HEK293 (cell line): ENCODE measurements around the gene PMM1.
A peak's percentile ranks its signal among the peaks of the same experiment; 100 is the strongest.

ENCODE experiments used
- CTCF ChIA-PET: fragments of 350-600 bp; formaldehyde crosslinking; extraction: SDS; loops from one replicate; lab custom pipeline; 2021; ENCODE audit warnings: antibody characterized with exemption; lab: Yijun Ruan, JAX
- POLR2A ChIA-PET: fragments of 300-600 bp; formaldehyde crosslinking; extraction: SDS; loops from one replicate; lab custom pipeline; 2020; ENCODE audit warnings: antibody characterized with exemption, inconsistent platforms; lab: Yijun Ruan, JAX
- H3K27ac ChIP-seq: fragments of 200-500 bp; sonication (Bioruptor generic); 2 replicates; pipeline ENCODE4 v1.5.1; 2014; ENCODE audit warnings: low read depth, low read length, control low read depth, inconsistent platforms; ENCODE audit errors: extremely low read depth
- H3K36me3 ChIP-seq, 2 experiments: fragments of 200-500 bp in 1 of 2; sonication (Bioruptor generic) in 1 of 2; 1 replicate in 1 of 2; 2 replicates in 1 of 2; pipeline ENCODE4 v1.5.1; 2014 to 2017; ENCODE audit warnings: inconsistent platforms in 2 of 2, low read length in 2 of 2; ENCODE audit not compliant: control insufficient read depth in 2 of 2, insufficient read depth in 1 of 2
- H3K4me1 ChIP-seq: fragments of 200-500 bp; sonication (Bioruptor generic); 2 replicates; pipeline ENCODE4 v1.5.1; 2014; ENCODE audit warnings: mild to moderate bottlenecking, low read length, inconsistent platforms; ENCODE audit not compliant: control insufficient read depth, insufficient read depth
- H3K4me3 ChIP-seq: 2 replicates; pipeline ENCODE4 v1.5.1; 2011; ENCODE audit warnings: low read depth, mild to moderate bottlenecking, control low read depth, low read length, moderate library complexity
- H3K9me3 ChIP-seq: fragments of 200-500 bp; sonication (Bioruptor generic); 2 replicates; pipeline ENCODE4 v1.5.1; 2014; ENCODE audit warnings: low read depth, low read length, inconsistent platforms; ENCODE audit not compliant: control insufficient read depth, insufficient read depth
- CTCF ChIP-seq: fragments of 450-650 bp; formaldehyde crosslinking; IDR thresholded peaks from 2 replicates; pipeline ENCODE4 v1.5.1; 2016; ENCODE audit warnings: missing biosample characterization, missing genetic modification characterization
- EGR2 ChIP-seq: fragments of 450-650 bp; formaldehyde crosslinking; IDR thresholded peaks from 2 replicates; pipeline ENCODE4 v1.5.1; 2016; ENCODE audit warnings: low read depth, missing biosample characterization, missing genetic modification characterization
- GLIS2 ChIP-seq: fragments of 450-650 bp; formaldehyde crosslinking; IDR thresholded peaks from 2 replicates; pipeline ENCODE4 v1.5.1; 2016; ENCODE audit warnings: missing biosample characterization, missing genetic modification characterization
- PRDM6 ChIP-seq: fragments of 450-650 bp; formaldehyde crosslinking; IDR thresholded peaks from 2 replicates; pipeline ENCODE4 v1.5.1; 2017; ENCODE audit warnings: missing biosample characterization, missing genetic modification characterization
- ZBTB11 ChIP-seq: fragments of 450-650 bp; formaldehyde crosslinking; conservative IDR thresholded peaks from 2 replicates; pipeline ENCODE4 v1.5.1; 2016; ENCODE audit warnings: low read depth, missing biosample characterization, missing genetic modification characterization
- ZBTB20 ChIP-seq: fragments of 450-650 bp; formaldehyde crosslinking; IDR thresholded peaks from 2 replicates; pipeline ENCODE4 v1.5.1; 2016; ENCODE audit warnings: missing biosample characterization, missing genetic modification characterization
- ZFHX2 ChIP-seq: fragments of 450-650 bp; formaldehyde crosslinking; conservative IDR thresholded peaks from 2 replicates; pipeline ENCODE4 v1.5.1; 2016; ENCODE audit warnings: missing biosample characterization, missing genetic modification characterization
- ZNF2 ChIP-seq: fragments of 450-650 bp; formaldehyde crosslinking; IDR thresholded peaks from 2 replicates; pipeline ENCODE4 v1.5.1; 2016; ENCODE audit warnings: missing biosample characterization, missing genetic modification characterization
- ZNF292 ChIP-seq: fragments of 450-650 bp; formaldehyde crosslinking; IDR thresholded peaks from 2 replicates; pipeline ENCODE4 v1.5.1; 2016; ENCODE audit warnings: low read depth, missing biosample characterization, missing genetic modification characterization, borderline replicate concordance
- ZNF404 ChIP-seq: fragments of 450-650 bp; formaldehyde crosslinking; IDR thresholded peaks from 2 replicates; pipeline ENCODE4 v1.5.1; 2017; ENCODE audit warnings: missing biosample characterization, missing genetic modification characterization
- ZNF426 ChIP-seq: fragments of 450-650 bp; formaldehyde crosslinking; IDR thresholded peaks from 2 replicates; pipeline ENCODE4 v1.5.1; 2017; ENCODE audit warnings: missing biosample characterization, missing genetic modification characterization, mild to moderate bottlenecking, inconsistent platforms, moderate library complexity
- ZNF600 ChIP-seq: fragments of 450-650 bp; formaldehyde crosslinking; IDR thresholded peaks from 2 replicates; pipeline ENCODE4 v1.5.1; 2016; ENCODE audit warnings: missing biosample characterization, missing genetic modification characterization
- ZNF654 ChIP-seq: fragments of 450-650 bp; formaldehyde crosslinking; IDR thresholded peaks from 2 replicates; pipeline ENCODE4 v1.5.1; 2016; ENCODE audit warnings: low read depth, missing biosample characterization, missing genetic modification characterization
- ZNF701 ChIP-seq: fragments of 450-650 bp; formaldehyde crosslinking; IDR thresholded peaks from 2 replicates; pipeline ENCODE4 v1.5.1; 2016; ENCODE audit warnings: missing biosample characterization, missing genetic modification characterization
- ZNF707 ChIP-seq: fragments of 450-650 bp; formaldehyde crosslinking; IDR thresholded peaks from 2 replicates; pipeline ENCODE4 v1.5.1; 2016; ENCODE audit warnings: missing biosample characterization, missing genetic modification characterization
- ZSCAN23 ChIP-seq: fragments of 450-650 bp; formaldehyde crosslinking; IDR thresholded peaks from 2 replicates; pipeline ENCODE4 v1.5.1; 2016; ENCODE audit warnings: missing biosample characterization, missing genetic modification characterization
- ZXDB ChIP-seq: fragments of 450-650 bp; formaldehyde crosslinking; IDR thresholded peaks from 2 replicates; pipeline ENCODE4 v1.5.1; 2016; ENCODE audit warnings: missing biosample characterization, missing genetic modification characterization
- TF ChIP-seq, protein P1 (sequence below): fragments of 450-650 bp; formaldehyde crosslinking; IDR thresholded peaks from 2 replicates; pipeline ENCODE4 v1.5.1; 2016; ENCODE audit warnings: missing biosample characterization, missing genetic modification characterization, borderline replicate concordance
- TF ChIP-seq, protein P2 (sequence below): fragments of 450-650 bp; formaldehyde crosslinking; IDR thresholded peaks from 2 replicates; pipeline ENCODE4 v1.5.1; 2016; ENCODE audit warnings: missing biosample characterization, missing genetic modification characterization, low read depth

The PMM1 gene

GRCh38 chr22:41532908-41533825, 56.5 kb downstream of the PMM1 start:
- no peaks in the 10 kb centered on the region for H3K4me1 ChIP-seq
- TF ChIP-seq GLIS2 (tag by site-specific recombination), result 0 out of 2 replicates have a peak, but pooled peaks have one; percentile 22
- no peak for TF ChIP-seq PRDM6 (tag by site-specific recombination)
- TF ChIP-seq ZNF654 (tag by site-specific recombination), result peak; percentile 44
- TF ChIP-seq, protein P1, sequence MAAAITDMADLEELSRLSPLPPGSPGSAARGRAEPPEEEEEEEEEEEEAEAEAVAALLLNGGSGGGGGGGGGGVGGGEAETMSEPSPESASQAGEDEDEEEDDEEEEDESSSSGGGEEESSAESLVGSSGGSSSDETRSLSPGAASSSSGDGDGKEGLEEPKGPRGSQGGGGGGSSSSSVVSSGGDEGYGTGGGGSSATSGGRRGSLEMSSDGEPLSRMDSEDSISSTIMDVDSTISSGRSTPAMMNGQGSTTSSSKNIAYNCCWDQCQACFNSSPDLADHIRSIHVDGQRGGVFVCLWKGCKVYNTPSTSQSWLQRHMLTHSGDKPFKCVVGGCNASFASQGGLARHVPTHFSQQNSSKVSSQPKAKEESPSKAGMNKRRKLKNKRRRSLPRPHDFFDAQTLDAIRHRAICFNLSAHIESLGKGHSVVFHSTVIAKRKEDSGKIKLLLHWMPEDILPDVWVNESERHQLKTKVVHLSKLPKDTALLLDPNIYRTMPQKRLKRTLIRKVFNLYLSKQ (tag by site-specific recombination), result no peak
- TF ChIP-seq CTCF (tag by site-specific recombination), result peak; percentile 72
- ChIA-PET POLR2A (interaction anchor here (0.5 to 1.2 kb wide), 3 partner anchors 57 to 152 kb away, joined by 3 read pairs; partner anchors contain the start of gene PMM1), CTCF (interaction anchor here (0.5 to 1.2 kb wide), 23 partner anchors 8 to 634 kb away, joined by 3 to 12 read pairs (median 4); partner anchors contain the start of genes ACO2, PHF5A, PMM1 and POLR3H)
- H3K27ac ChIP-seq, result no peak overlapping the region
- H3K36me3 ChIP-seq, result peaks cover 8 to 75% of the 10 kb centered on the region in 2 experiments; a peak in 2 of 3 replicates
- no peaks in the 10 kb centered on the region for H3K9me3 ChIP-seq
- H3K4me3 ChIP-seq, result no peak overlapping the region

- CTCF ChIA-PET, result interaction anchor here (0.6 to 1.2 kb wide), 6 partner anchors 9 to 134 kb away, joined by 3 to 10 read pairs (median 4); no protein-coding TSS in a partner anchor
- Histone ChIP-seq H3K9me3 (no peaks in the 10 kb centered on the region), H3K36me3 (peaks cover 8 to 81% of the 10 kb centered on the region in 2 experiments; a peak in 2 of 3 replicates), H3K27ac (no peak overlapping the region), H3K4me3 (no peak overlapping the region), H3K4me1 (no peaks in the 10 kb centered on the region)
- POLR2A ChIA-PET, result no interaction called here
- TF ChIP-seq ZNF701 (tag by site-specific recombination), result no peak
- peak; percentile 28 for TF ChIP-seq ZFHX2 (tag by site-specific recombination)
- no peak for TF ChIP-seq ZXDB
- no peak for TF ChIP-seq ZBTB11 (tag by site-specific recombination)
- no peak for TF ChIP-seq ZBTB20 (tag by site-specific recombination)
- TF ChIP-seq ZNF2 (tag by site-specific recombination), result no peak
- TF ChIP-seq EGR2 (tag by site-specific recombination), result 0 out of 2 replicates have a peak, but pooled peaks have one; percentile 29
- TF ChIP-seq, protein P2, sequence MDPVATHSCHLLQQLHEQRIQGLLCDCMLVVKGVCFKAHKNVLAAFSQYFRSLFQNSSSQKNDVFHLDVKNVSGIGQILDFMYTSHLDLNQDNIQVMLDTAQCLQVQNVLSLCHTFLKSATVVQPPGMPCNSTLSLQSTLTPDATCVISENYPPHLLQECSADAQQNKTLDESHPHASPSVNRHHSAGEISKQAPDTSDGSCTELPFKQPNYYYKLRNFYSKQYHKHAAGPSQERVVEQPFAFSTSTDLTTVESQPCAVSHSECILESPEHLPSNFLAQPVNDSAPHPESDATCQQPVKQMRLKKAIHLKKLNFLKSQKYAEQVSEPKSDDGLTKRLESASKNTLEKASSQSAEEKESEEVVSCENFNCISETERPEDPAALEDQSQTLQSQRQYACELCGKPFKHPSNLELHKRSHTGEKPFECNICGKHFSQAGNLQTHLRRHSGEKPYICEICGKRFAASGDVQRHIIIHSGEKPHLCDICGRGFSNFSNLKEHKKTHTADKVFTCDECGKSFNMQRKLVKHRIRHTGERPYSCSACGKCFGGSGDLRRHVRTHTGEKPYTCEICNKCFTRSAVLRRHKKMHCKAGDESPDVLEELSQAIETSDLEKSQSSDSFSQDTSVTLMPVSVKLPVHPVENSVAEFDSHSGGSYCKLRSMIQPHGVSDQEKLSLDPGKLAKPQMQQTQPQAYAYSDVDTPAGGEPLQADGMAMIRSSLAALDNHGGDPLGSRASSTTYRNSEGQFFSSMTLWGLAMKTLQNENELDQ, result no peak
- TF ChIP-seq ZNF600 (tag by site-specific recombination), result no peak
- TF ChIP-seq ZNF426 (tag by site-specific recombination), result no peak
- TF ChIP-seq ZNF404, result no peak
- TF ChIP-seq ZNF292, result no peak
- TF ChIP-seq ZNF707 (tag by site-specific recombination), result no peak
- TF ChIP-seq ZSCAN23 (tag by site-specific recombination), result no peak
- TF ChIP-seq, all 188 proteins: peak for 2
Observed at GRCh38 chr22:41531715-41532477, 57.7 kb downstream of the PMM1 start.
